SK-N-SH treated with all-trans-retinoic acid at 6 μM for 48 hours (cell line): ENCODE measurements around the gene CHRNA1.

Source experiments
- ATAC-seq: fragments of 200-7000 bp; cut with Tn5 transposase; 3 replicates; pipeline ENCODE4 v1.9.1; 2020; ENCODE audit warnings: mild to moderate bottlenecking, moderate library complexity
- ARNTL ChIP-seq: fragments of 450-650 bp; formaldehyde crosslinking; IDR thresholded peaks from 2 replicates; pipeline ENCODE4 v1.5.0; 2020; ENCODE audit warnings: low read depth, mild to moderate bottlenecking, moderate library complexity, borderline replicate concordance
- BACH2 ChIP-seq: fragments of 250-450 bp; sonication (Bioruptor Pico); IDR thresholded peaks from 2 replicates; pipeline ENCODE4 v1.9.0; 2021; ENCODE audit warnings: mild to moderate bottlenecking, borderline replicate concordance
- CREB5 ChIP-seq: fragments of 250-450 bp; sonication (Bioruptor Pico); IDR thresholded peaks from 2 replicates; pipeline ENCODE4 v1.5.1; 2020; ENCODE audit warnings: low read depth, mild to moderate bottlenecking, moderate library complexity
- CSDC2 ChIP-seq: fragments of 250-450 bp; sonication (Bioruptor Pico); IDR thresholded peaks from 2 replicates; pipeline ENCODE4 v1.5.0; 2020; ENCODE audit warnings: mild to moderate bottlenecking, moderate library complexity
- CSRNP3 ChIP-seq: fragments of 250-450 bp; sonication (Bioruptor Pico); IDR thresholded peaks from 2 replicates; pipeline ENCODE4 v1.5.1; 2021; ENCODE audit warnings: mild to moderate bottlenecking, moderate library complexity
- ESRRG ChIP-seq: fragments of 250-450 bp; sonication (Bioruptor Pico); IDR thresholded peaks from 2 replicates; pipeline ENCODE4 v1.6.1; 2021; ENCODE audit warnings: mild to moderate bottlenecking
- GLIS3 ChIP-seq: fragments of 250-450 bp; sonication (Bioruptor Pico); IDR thresholded peaks from 2 replicates; pipeline ENCODE4 v1.5.0; 2020; ENCODE audit warnings: mild to moderate bottlenecking, moderate library complexity
- ISL1 ChIP-seq: fragments of 250-450 bp; sonication (Bioruptor Pico); IDR thresholded peaks from 2 replicates; pipeline ENCODE4 v2.1.2; 2022; ENCODE audit warnings: mild to moderate bottlenecking, moderate library complexity
- OSR1 ChIP-seq: fragments of 250-450 bp; sonication (Bioruptor Pico); IDR thresholded peaks from 2 replicates; pipeline ENCODE4 v1.8.0; 2022; ENCODE audit warnings: moderate library complexity, mild to moderate bottlenecking, inconsistent platforms
- PATZ1 ChIP-seq: fragments of 250-450 bp; sonication (Bioruptor Pico); IDR thresholded peaks from 2 replicates; pipeline ENCODE4 v1.8.0; 2020; ENCODE audit warnings: mild to moderate bottlenecking, moderate library complexity, borderline replicate concordance
- POU6F1 ChIP-seq: fragments of 250-450 bp; sonication (Bioruptor Pico); IDR thresholded peaks from 2 replicates; pipeline ENCODE4 v1.8.0; 2021; ENCODE audit warnings: low read depth, mild to moderate bottlenecking, moderate library complexity, borderline replicate concordance
- RARB ChIP-seq: fragments of 250-450 bp; sonication (Bioruptor Pico); IDR thresholded peaks from 2 replicates; pipeline ENCODE4 v1.8.0; 2021; ENCODE audit warnings: mild to moderate bottlenecking, moderate library complexity
- SNAI2 ChIP-seq: fragments of 250-450 bp; sonication (Bioruptor Pico); IDR thresholded peaks from 2 replicates; pipeline ENCODE4 v1.5.0; 2020; ENCODE audit warnings: mild to moderate bottlenecking, moderate library complexity
- TCF4 ChIP-seq: fragments of 250-450 bp; sonication (Bioruptor Pico); IDR thresholded peaks from 2 replicates; pipeline ENCODE4 v1.8.0; 2021; ENCODE audit warnings: mild to moderate bottlenecking, moderate library complexity, borderline replicate concordance
- TOX ChIP-seq: fragments of 250-450 bp; sonication (Bioruptor Pico); IDR thresholded peaks from 2 replicates; pipeline ENCODE4 v1.8.0; 2021; ENCODE audit warnings: mild to moderate bottlenecking, moderate library complexity, borderline replicate concordance
- TSHZ2 ChIP-seq: fragments of 250-450 bp; sonication (Bioruptor Pico); IDR thresholded peaks from 2 replicates; pipeline ENCODE4 v1.5.0; 2020; ENCODE audit warnings: mild to moderate bottlenecking, moderate library complexity
- ZC3H10 ChIP-seq: fragments of 250-450 bp; sonication (Bioruptor Pico); IDR thresholded peaks from 2 replicates; pipeline ENCODE4 v1.5.1; 2021; ENCODE audit warnings: mild to moderate bottlenecking, moderate library complexity
- ZFP3 ChIP-seq: fragments of 250-450 bp; sonication (Bioruptor Pico); IDR thresholded peaks from 2 replicates; pipeline ENCODE4 v1.5.0; 2020; ENCODE audit warnings: mild to moderate bottlenecking, moderate library complexity
- ZFP30 ChIP-seq: fragments of 450-650 bp; formaldehyde crosslinking; IDR thresholded peaks from 2 replicates; pipeline ENCODE4 v1.5.0; 2022; ENCODE audit warnings: mild to moderate bottlenecking, moderate library complexity
- ZNF565 ChIP-seq: fragments of 450-650 bp; formaldehyde crosslinking; conservative IDR thresholded peaks from 2 replicates; pipeline ENCODE4 v1.5.0; 2020; ENCODE audit warnings: low read depth, mild to moderate bottlenecking, moderate library complexity
- ZNF70 ChIP-seq: fragments of 450-650 bp; formaldehyde crosslinking; IDR thresholded peaks from 2 replicates; pipeline ENCODE4 v1.5.0; 2020; ENCODE audit warnings: mild to moderate bottlenecking, moderate library complexity
- ZNF8 ChIP-seq: fragments of 450-650 bp; formaldehyde crosslinking; IDR thresholded peaks from 2 replicates; pipeline ENCODE4 v1.5.0; 2020; ENCODE audit warnings: mild to moderate bottlenecking, moderate library complexity

CHRNA1 gene

GRCh38 chr2:174749793-174750192 is 14.5 kb downstream of the CHRNA1 start:
- no peak for TF ChIP-seq ARNTL (CRISPR knock-in tag)
- TF ChIP-seq ZC3H10 (CRISPR knock-in tag), result no peak
- TF ChIP-seq ZNF70 (CRISPR knock-in tag), result no peak
- no peak for TF ChIP-seq GLIS3 (CRISPR knock-in tag)
- TF ChIP-seq ISL1, result no peak
- no peak for TF ChIP-seq ESRRG (CRISPR knock-in tag)
- TF ChIP-seq PATZ1, result no peak
- no peak for TF ChIP-seq CSRNP3 (CRISPR knock-in tag)
- TF ChIP-seq CREB5, result no peak
- TF ChIP-seq SNAI2 (CRISPR knock-in tag), result no peak
- TF ChIP-seq RARB (CRISPR knock-in tag), result no peak
- TF ChIP-seq ZFP30 (CRISPR knock-in tag), result no peak
- no peak for ATAC-seq

GRCh38 chr2:174748948-174749347 is 15.3 kb downstream of the CHRNA1 start:
- TF ChIP-seq ZFP3 (CRISPR knock-in tag) (no peak), CSDC2 (CRISPR knock-in tag) (no peak), TOX (no peak), SNAI2 (CRISPR knock-in tag) (no peak), PATZ1 (no peak), ZFP30 (CRISPR knock-in tag) (no peak), TSHZ2 (CRISPR knock-in tag) (no peak), POU6F1 (no peak), ISL1 (no peak), RARB (CRISPR knock-in tag) (no peak), ZNF8 (CRISPR knock-in tag) (no peak), ESRRG (CRISPR knock-in tag) (no peak), BACH2 (no peak), ZC3H10 (CRISPR knock-in tag) (no peak), ZNF565 (CRISPR knock-in tag) (no peak), TCF4 (CRISPR knock-in tag) (no peak)
- peak; percentile 96 for ATAC-seq

GRCh38 chr2:174745142-174745541 is 19.1 kb downstream of the CHRNA1 start:
- ATAC-seq, result no peak
- TF ChIP-seq OSR1 (CRISPR knock-in tag) (no peak), POU6F1 (no peak), ARNTL (CRISPR knock-in tag) (no peak), ZC3H10 (CRISPR knock-in tag) (no peak), ZNF70 (CRISPR knock-in tag) (no peak), ZFP3 (CRISPR knock-in tag) (no peak), ZNF565 (CRISPR knock-in tag) (no peak), TOX (no peak), CSDC2 (CRISPR knock-in tag) (no peak), GLIS3 (CRISPR knock-in tag) (no peak), ZFP30 (CRISPR knock-in tag) (no peak), BACH2 (no peak), TCF4 (CRISPR knock-in tag) (no peak), ZNF8 (CRISPR knock-in tag) (no peak), ISL1 (no peak), ESRRG (CRISPR knock-in tag) (no peak)
